HG03469 (cell line): ENCODE data around the gene RCSD1.
"Not testable (repeated sequence)": the region's sequence is repeated elsewhere in the genome, so short reads cannot be mapped to it uniquely, and the experiment has no call there.

Experiments
- ATAC-seq: cut with Tn5 transposase; IDR thresholded peaks from one replicate; pipeline ENCODE4 v1.9.1; 2021; ENCODE audit warnings: mild to moderate bottlenecking, moderate library complexity, moderate number of reproducible peaks; ENCODE audit not compliant: unreplicated experiment

The RCSD1 gene, protein sequence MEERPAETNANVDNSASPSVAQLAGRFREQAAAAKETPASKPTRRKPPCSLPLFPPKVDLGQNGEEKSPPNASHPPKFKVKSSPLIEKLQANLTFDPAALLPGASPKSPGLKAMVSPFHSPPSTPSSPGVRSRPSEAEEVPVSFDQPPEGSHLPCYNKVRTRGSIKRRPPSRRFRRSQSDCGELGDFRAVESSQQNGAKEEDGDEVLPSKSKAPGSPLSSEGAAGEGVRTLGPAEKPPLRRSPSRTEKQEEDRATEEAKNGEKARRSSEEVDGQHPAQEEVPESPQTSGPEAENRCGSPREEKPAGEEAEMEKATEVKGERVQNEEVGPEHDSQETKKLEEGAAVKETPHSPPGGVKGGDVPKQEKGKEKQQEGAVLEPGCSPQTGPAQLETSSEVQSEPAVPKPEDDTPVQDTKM

GRCh38 chr1:167629681-167630567, at the start of gene RCSD1:
TSS of gene RCSD1 (plus strand) at chr1:167630232. CDS start at chr1:167630424, 192 bp downstream.
- no peak for ATAC-seq

GRCh38 chr1:167582064-167582463, 48.0 kb upstream of the RCSD1 start:
- ATAC-seq: no peak

GRCh38 chr1:167582722-167583121, 47.3 kb upstream of the RCSD1 start:
- no peak for ATAC-seq

- no peak for ATAC-seq
Measured at GRCh38 chr1:167584581-167584980, 45.5 kb upstream of the RCSD1 start.

DNA sequence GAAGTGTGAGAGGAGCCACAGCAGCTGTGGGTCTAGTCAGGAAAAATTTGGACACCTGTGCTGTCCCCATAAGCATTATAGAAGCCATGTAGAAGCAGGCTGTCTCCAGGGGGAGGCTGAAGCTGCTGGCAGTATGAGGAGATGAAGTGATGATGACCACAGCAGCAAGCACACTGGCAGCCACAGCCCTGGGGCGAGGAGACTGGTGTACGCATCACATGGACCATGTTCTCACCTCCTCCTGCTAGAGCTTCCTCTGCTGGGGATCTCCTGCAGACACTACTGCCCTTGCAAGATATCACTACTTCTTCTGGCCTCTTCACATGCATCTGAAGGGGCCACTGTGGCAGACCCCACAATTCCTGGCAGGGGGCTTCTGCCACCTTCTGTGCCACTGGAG, 42.7 kb upstream of the RCSD1 start:
- no peak for ATAC-seq

GRCh38 chr1:167587872-167588271, 42.2 kb upstream of the RCSD1 start:
- no peak for ATAC-seq

DNA sequence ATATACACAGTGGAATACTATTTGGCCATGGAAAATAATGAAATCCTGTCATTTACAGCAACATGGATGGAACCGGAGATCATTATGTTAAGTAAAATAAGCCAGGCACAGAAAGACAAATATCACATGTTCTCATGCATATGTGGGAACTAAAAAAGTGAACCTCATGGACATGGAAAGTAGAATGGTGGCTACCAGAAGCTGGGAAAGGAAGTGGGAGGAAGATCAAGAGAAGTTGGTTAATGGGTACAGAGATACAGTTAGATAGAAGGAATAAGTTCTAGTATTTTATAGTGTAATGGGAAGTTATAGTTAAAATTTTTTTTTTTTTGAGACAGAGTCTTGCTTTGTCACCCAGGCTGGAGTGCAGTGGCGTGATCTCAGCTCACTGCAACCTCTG, 41.7 kb upstream of the RCSD1 start:
- no peak for ATAC-seq

DNA sequence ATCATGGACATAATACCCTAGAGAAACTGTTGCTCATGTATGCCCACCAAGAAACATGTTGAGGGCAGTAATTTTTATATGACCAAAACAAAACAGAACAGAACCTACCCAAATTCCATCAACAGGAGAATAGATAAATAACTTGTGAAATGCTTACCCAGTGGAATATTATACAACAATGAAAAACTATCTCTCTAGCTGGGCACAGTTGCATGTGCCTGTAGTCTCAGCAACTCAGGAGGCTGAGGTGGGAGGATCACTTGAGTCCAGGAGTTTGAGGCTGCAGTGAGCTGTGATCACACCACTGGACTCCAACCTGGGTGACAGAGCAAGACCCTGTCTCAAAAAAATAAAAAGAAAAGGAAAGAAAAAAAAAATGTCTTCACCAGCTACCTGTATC, 37.6 kb upstream of the RCSD1 start:
- no peak for ATAC-seq

GRCh38 chr1:167593860-167594259, 36.2 kb upstream of the RCSD1 start:
- no peak for ATAC-seq

DNA sequence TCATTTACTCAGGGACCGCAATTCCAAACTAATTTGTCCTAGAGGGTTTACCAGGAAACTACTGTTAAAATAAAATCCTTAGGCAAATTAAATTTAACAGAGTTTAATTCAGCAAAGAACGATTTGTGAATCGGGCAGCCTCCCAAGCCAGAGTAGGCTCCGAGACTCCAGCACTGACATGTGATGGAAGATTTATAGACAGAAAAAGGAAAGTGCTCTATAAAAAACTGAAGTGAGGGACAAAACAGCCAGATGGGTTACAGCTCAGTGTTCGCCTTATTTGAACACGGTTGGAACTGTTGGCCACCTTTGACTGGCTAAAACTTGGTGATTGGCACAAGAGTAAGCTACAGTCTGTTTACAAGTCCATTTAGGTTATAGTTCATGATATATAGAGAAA, 35.2 kb upstream of the RCSD1 start:
- ATAC-seq: no peak

GRCh38 chr1:167599957-167600581, 30.0 kb upstream of the RCSD1 start:
- peak; percentile 49 for ATAC-seq

- ATAC-seq: no peak
Measured at GRCh38 chr1:167601442-167602383, 28.3 kb upstream of the RCSD1 start.

DNA sequence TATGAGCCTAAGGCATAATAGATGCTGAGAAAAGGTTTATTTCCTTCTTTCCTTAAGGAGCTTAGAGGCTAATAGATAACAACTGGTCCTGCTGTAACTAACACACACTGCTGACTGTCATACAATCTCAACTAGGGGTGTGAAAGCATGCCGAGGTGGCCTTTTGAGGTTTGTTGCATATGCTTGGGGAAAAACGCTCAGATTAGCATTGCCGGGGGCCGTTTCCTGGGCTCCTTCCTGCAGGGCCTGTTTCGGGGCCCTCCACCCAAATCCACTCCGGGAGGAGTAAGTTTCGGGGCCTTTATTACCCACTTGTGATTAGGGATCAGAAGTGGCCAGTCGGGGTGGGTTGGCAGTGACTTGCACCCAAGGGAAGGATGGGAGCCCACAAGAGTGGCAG, 27.2 kb upstream of the RCSD1 start:
- no peak for ATAC-seq

- ATAC-seq: no peak
Measured at GRCh38 chr1:167605576-167605975, 24.5 kb upstream of the RCSD1 start.

DNA sequence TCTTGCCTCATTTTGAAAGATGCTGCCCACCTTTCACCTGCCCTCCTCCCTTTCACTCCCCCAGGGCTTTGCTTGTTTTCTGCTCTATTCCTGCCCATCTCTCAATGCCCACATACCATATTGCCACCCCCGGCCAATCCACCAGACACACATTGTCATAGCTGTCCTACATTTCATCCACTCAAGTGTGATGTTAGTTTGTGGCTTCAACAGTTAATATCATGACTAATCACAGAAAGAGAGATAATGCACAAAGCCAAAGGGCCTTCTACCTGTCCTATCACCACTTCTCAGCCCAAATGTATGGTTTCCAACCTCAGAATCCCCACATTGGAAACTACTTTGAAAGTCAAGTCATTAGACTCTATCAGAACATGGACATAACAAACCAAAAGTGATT, 18.0 kb upstream of the RCSD1 start:
- ATAC-seq: no peak

DNA sequence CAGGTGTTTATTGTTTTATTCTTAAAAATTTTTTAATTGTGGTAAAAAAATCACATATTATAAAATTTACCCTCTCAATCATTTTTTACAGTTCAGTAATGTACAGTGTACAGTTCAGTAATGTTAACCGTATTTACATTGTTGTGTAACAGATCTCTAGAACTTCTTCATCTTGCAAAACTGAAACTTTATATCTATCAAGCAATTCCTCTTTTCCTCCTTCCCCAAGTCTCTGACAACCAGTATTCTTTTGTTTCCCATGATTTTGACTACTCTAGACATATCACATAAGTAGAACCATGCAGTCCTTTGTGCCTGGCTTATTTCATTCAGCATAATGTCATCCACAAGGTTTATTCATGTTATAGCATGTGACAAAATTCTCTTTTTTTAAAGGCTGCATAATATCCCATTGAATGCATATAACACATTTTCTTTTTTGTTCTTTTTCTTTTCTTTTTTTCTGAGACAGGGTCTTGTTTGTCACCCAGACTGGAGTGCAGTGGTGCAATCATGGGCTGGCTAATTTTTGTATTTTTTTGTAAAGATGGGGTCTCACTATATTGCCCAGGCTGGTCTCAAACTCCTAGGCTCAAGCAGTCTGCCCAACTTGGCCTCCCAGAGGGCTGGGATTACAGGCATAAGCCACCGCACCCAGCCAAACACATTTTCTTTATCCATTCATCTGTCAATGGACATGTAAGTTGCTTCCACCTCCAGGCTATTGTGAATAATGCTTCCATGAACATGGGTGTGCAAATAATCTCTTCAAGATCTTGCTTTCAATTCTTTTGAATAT, 17.2 kb upstream of the RCSD1 start:
- no peak for ATAC-seq

- ATAC-seq: not testable (repeated sequence)
Measured at GRCh38 chr1:167613984-167614383, 16.0 kb upstream of the RCSD1 start.

GRCh38 chr1:167614851-167615250, 15.2 kb upstream of the RCSD1 start:
- ATAC-seq: no peak

- ATAC-seq: no peak
Measured at GRCh38 chr1:167616521-167616920, 13.5 kb upstream of the RCSD1 start.
